Measurements from ENCODE around the gene SLC38A5. TPM values are rescaled to one million over a fixed set of nuclear protein-coding genes. Genes with fewer than 3 reads are reported as not detected.

SLC38A5 gene
- total and polyA plus RNA-seq, 2 experiments from 2014 or later = 20.7 to 47.7 TPM

DNA sequence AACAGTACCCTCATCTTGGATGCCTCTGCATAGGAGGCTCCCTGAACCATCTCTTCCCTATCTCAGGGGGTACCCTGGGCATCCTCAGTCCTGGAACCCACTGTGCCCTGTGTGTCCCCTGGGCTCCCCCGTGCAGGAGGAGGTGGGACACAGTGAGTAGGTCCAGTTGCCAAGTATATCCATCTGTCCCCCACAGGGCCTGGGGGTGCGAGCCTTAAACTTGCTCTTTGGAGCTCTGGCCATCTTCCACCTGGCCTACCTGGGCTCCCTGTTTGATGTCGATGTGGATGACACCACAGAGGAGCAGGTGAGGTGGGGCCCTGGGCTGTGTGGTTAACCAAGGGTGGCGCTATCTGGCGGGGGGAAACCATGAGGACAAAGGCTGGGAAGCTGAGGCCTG lies 46.9 kb upstream of the SLC38A5 start (continued):
- TF ChIP-seq, protein P1, sequence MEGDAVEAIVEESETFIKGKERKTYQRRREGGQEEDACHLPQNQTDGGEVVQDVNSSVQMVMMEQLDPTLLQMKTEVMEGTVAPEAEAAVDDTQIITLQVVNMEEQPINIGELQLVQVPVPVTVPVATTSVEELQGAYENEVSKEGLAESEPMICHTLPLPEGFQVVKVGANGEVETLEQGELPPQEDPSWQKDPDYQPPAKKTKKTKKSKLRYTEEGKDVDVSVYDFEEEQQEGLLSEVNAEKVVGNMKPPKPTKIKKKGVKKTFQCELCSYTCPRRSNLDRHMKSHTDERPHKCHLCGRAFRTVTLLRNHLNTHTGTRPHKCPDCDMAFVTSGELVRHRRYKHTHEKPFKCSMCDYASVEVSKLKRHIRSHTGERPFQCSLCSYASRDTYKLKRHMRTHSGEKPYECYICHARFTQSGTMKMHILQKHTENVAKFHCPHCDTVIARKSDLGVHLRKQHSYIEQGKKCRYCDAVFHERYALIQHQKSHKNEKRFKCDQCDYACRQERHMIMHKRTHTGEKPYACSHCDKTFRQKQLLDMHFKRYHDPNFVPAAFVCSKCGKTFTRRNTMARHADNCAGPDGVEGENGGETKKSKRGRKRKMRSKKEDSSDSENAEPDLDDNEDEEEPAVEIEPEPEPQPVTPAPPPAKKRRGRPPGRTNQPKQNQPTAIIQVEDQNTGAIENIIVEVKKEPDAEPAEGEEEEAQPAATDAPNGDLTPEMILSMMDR (conservative IDR thresholded peaks at IDR 0.05; ENCODE audit: low read depth in 2 of 2) = no peak

DNA sequence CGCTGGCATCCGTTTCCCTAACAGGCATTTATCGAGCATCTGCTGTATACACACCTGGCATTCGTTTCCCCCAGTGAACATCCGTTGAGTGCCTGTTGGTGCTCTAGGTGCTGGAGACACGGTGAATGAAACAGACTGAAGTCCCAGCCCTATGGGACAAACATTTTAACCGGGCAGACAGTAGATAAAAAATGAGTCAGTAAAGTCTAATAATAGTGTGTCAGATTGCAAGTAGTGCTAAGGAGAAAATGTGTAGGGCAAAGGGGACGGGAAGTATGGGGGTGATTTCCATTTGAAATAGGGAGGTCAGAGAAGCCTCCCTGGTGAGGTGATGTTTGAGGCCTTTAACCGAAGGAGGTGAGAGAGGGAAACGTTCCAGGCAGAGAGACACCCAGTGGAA lies 46.2 kb upstream of the SLC38A5 start:
- Histone ChIP-seq H3K79me2 (replicated peaks; ENCODE audit: insufficient read depth) (no peaks in the 10 kb centered on the region), H3K4me2 (no peak overlapping the region)
- no peak overlapping the region for H3K4me3 Mint-ChIP-seq
- TF ChIP-seq ZNF331 (CRISPR knock-in tag; IDR thresholded peaks at IDR 0.05; ENCODE audit: low read depth) (no peak), NANOG (IDR thresholded peaks at IDR 0.05; ENCODE audit: borderline replicate concordance) (no peak), EZH2 (IDR thresholded peaks at IDR 0.05; ENCODE audit: low read depth, unreplicated experiment) (no peak), EZH2phosphoT487 (IDR thresholded peaks at IDR 0.05; ENCODE audit: unreplicated experiment) (no peak), POLR2AphosphoS5 (IDR thresholded peaks at IDR 0.05; ENCODE audit: low read depth) (no peak), ZNF114 (CRISPR knock-in tag; IDR thresholded peaks at IDR 0.05) (no peak), JUNB (IDR thresholded peaks at IDR 0.05; ENCODE audit: unreplicated experiment) (no peak)
- TF ChIP-seq, protein P2, sequence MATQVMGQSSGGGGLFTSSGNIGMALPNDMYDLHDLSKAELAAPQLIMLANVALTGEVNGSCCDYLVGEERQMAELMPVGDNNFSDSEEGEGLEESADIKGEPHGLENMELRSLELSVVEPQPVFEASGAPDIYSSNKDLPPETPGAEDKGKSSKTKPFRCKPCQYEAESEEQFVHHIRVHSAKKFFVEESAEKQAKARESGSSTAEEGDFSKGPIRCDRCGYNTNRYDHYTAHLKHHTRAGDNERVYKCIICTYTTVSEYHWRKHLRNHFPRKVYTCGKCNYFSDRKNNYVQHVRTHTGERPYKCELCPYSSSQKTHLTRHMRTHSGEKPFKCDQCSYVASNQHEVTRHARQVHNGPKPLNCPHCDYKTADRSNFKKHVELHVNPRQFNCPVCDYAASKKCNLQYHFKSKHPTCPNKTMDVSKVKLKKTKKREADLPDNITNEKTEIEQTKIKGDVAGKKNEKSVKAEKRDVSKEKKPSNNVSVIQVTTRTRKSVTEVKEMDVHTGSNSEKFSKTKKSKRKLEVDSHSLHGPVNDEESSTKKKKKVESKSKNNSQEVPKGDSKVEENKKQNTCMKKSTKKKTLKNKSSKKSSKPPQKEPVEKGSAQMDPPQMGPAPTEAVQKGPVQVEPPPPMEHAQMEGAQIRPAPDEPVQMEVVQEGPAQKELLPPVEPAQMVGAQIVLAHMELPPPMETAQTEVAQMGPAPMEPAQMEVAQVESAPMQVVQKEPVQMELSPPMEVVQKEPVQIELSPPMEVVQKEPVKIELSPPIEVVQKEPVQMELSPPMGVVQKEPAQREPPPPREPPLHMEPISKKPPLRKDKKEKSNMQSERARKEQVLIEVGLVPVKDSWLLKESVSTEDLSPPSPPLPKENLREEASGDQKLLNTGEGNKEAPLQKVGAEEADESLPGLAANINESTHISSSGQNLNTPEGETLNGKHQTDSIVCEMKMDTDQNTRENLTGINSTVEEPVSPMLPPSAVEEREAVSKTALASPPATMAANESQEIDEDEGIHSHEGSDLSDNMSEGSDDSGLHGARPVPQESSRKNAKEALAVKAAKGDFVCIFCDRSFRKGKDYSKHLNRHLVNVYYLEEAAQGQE (IDR thresholded peaks at IDR 0.05; ENCODE audit: unreplicated experiment) = no peak
- TF ChIP-seq, protein P1 (conservative IDR thresholded peaks at IDR 0.05; ENCODE audit: low read depth in 2 of 2) = no peak
- TF ChIP-seq, protein P3, sequence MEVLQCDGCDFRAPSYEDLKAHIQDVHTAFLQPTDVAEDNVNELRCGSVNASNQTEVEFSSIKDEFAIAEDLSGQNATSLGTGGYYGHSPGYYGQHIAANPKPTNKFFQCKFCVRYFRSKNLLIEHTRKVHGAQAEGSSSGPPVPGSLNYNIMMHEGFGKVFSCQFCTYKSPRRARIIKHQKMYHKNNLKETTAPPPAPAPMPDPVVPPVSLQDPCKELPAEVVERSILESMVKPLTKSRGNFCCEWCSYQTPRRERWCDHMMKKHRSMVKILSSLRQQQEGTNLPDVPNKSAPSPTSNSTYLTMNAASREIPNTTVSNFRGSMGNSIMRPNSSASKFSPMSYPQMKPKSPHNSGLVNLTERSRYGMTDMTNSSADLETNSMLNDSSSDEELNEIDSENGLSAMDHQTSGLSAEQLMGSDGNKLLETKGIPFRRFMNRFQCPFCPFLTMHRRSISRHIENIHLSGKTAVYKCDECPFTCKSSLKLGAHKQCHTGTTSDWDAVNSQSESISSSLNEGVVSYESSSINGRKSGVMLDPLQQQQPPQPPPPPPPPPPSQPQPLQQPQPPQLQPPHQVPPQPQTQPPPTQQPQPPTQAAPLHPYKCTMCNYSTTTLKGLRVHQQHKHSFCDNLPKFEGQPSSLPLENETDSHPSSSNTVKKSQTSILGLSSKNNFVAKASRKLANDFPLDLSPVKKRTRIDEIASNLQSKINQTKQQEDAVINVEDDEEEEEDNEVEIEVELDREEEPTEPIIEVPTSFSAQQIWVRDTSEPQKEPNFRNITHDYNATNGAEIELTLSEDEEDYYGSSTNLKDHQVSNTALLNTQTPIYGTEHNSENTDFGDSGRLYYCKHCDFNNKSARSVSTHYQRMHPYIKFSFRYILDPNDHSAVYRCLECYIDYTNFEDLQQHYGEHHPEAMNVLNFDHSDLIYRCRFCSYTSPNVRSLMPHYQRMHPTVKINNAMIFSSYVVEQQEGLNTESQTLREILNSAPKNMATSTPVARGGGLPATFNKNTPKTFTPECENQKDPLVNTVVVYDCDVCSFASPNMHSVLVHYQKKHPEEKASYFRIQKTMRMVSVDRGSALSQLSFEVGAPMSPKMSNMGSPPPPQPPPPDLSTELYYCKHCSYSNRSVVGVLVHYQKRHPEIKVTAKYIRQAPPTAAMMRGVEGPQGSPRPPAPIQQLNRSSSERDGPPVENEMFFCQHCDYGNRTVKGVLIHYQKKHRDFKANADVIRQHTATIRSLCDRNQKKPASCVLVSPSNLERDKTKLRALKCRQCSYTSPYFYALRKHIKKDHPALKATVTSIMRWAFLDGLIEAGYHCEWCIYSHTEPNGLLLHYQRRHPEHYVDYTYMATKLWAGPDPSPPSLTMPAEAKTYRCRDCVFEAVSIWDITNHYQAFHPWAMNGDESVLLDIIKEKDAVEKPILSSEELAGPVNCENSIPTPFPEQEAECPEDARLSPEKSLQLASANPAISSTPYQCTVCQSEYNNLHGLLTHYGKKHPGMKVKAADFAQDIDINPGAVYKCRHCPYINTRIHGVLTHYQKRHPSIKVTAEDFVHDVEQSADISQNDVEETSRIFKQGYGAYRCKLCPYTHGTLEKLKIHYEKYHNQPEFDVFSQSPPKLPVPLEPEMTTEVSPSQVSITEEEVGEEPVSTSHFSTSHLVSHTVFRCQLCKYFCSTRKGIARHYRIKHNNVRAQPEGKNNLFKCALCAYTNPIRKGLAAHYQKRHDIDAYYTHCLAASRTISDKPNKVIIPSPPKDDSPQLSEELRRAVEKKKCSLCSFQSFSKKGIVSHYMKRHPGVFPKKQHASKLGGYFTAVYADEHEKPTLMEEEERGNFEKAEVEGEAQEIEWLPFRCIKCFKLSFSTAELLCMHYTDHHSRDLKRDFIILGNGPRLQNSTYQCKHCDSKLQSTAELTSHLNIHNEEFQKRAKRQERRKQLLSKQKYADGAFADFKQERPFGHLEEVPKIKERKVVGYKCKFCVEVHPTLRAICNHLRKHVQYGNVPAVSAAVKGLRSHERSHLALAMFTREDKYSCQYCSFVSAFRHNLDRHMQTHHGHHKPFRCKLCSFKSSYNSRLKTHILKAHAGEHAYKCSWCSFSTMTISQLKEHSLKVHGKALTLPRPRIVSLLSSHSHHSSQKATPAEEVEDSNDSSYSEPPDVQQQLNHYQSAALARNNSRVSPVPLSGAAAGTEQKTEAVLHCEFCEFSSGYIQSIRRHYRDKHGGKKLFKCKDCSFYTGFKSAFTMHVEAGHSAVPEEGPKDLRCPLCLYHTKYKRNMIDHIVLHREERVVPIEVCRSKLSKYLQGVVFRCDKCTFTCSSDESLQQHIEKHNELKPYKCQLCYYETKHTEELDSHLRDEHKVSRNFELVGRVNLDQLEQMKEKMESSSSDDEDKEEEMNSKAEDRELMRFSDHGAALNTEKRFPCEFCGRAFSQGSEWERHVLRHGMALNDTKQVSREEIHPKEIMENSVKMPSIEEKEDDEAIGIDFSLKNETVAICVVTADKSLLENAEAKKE (CRISPR knock-in tag; IDR thresholded peaks at IDR 0.05) = no peak

More for the DNA sequence above, 46.2 kb upstream of the SLC38A5 start:
- H3K27me3 Mint-ChIP-seq (ENCODE audit: insufficient read depth, low read depth, poor library complexity) = peaks cover 8% of the 10 kb centered on the region
- Histone ChIP-seq H3K9me2 (ENCODE audit: insufficient read depth) (no peaks in the 10 kb centered on the region), H4K20me1 (replicated peaks; ENCODE audit: insufficient read depth) (no peaks in the 10 kb centered on the region), H2AFZ (no peak overlapping the region), H3K27ac (ENCODE audit: low read depth) (no peak overlapping the region), H3K4me3 (no peak overlapping the region), H3K27me3 (ENCODE audit: insufficient read depth) (no peaks in the 10 kb centered on the region), H3K36me3 (ENCODE audit: insufficient read depth) (no peaks in the 10 kb centered on the region), H3K4me1 (ENCODE audit: insufficient read depth) (no peaks in the 10 kb centered on the region), H3F3A (replicated peaks; ENCODE audit: low read depth) (no peaks in the 10 kb centered on the region)
- DNase-seq (ENCODE audit: low spot score) = no peak
- peaks cover 10% of the 10 kb centered on the region; the same call in 2 of the 3 replicates for H3K36me3 Mint-ChIP-seq (ENCODE audit: low read depth)
- H3K27ac Mint-ChIP-seq = no peak overlapping the region
- H3K9me3 Mint-ChIP-seq = no peaks in the 10 kb centered on the region
- H3K4me1 Mint-ChIP-seq = peaks cover 6% of the 10 kb centered on the region; the same call in 2 of the 3 replicates
- no peak for ATAC-seq
